NOMO-1 treated with dmso at 0.1 percent for 144 hours (cell line): ENCODE results near the gene WWOX.
A peak's percentile ranks its signal among the peaks of the same experiment; 100 is the strongest.
"Not testable (repeated sequence)": the region's sequence is repeated elsewhere in the genome, so short reads cannot be mapped to it uniquely, and the experiment has no call there.

Experiments used
- DNase-seq: peaks from one replicate; lab custom pipeline; 2025; ENCODE audit not compliant: unreplicated experiment; lab: John Stamatoyannopoulos, UW

The WWOX gene

GRCh38 chr16:78099271-78100111 lies at the start of gene WWOX:
WWOX (plus strand) TSS chr16:78099654.
- peak; percentile 99 for DNase-seq

DNA sequence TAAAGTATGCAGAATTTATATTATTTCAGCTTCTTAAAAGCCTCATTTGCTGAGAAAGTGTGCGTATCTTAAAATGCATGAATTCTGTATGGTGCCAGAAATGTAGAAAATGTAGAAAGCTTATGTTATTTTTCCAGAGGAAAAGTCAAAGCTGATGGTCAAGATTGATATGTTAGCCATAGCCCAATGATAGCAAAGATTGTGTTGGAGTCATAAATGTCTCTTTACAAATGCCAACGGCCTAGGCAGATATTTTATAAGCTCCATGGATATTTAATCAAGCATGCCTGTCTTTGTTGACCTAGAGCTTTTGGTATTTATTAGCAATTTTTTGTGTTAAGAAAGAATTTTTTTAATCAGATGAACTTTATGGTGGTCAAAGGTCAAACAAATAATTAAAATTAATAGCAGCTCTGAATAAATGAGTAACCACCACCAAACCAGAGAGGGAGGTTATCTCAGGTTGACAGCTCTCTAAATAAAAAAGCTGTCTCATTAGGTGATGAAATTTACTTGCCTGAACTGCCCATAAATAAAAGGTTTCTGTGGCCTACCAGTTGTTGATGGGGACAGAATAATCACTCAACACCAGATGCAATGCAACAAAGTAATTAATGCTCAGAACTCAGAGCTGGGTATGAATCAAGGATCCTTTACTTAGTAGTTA lies 48.6 kb upstream of the WWOX start:
- no peak for DNase-seq

- DNase-seq = no peak
Observed at GRCh38 chr16:78057803-78058564, 41.5 kb upstream of the WWOX start.

DNA sequence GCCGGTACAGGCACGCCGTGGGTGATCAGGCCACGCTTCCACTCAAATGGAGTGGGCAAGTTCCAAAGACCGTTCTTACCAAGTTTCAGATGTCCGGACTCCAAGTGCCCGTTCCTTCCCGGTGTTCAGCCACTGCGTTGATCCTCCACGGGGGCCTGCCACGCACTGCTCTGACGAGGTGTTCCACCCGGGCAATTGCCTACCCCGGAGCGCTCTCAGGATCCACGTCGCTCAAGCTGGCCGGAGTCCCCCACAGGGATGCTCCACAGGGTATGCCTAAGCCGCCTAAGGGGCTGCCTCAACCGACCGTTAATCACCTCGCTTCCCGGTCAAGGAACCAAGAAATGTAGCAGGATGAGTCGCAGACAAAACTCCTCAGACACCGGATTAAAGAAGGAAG lies 39.6 kb upstream of the WWOX start:
- DNase-seq = not testable (repeated sequence)

DNA sequence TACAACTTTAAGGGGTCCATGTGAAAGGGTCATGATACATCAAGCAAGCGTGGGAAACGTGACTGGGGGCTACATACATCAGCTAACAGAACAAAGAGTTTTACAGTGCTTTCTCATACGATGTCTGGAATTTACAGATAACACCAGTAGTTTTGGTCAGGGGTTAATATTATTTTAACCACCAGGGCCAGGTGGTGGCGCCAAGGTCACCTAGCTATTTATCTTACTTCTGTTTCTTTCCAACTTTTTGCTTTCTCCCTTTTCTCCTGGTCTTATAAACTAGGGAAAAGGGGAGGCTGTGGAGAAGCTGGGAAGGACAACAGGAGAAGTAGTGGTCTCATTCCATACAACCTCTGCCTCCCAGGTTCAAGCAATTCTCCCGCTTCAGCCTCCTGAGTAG lies 39.2 kb upstream of the WWOX start:
- no peak for DNase-seq

DNA sequence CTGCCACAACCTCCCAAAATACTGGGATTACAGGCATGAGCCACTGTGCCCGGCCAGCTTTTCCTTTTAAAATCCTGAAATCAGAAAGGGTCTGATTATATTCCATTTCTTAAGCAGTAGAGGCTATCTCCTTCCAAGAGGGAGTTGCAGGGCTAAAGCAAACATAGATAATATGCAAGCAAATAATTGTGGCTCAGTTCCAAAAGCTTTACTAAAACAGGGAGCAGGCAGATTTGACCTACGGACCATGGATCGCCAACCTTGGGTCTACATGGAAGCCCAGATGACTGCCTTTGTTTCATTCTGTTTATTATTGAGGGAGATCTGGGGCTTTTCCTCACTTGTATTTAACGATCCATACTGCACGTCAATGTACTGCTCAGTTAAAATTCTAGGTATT lies 38.6 kb upstream of the WWOX start:
- no peak for DNase-seq

- no peak for DNase-seq
Observed at GRCh38 chr16:78065319-78065718, 34.1 kb upstream of the WWOX start.

DNA sequence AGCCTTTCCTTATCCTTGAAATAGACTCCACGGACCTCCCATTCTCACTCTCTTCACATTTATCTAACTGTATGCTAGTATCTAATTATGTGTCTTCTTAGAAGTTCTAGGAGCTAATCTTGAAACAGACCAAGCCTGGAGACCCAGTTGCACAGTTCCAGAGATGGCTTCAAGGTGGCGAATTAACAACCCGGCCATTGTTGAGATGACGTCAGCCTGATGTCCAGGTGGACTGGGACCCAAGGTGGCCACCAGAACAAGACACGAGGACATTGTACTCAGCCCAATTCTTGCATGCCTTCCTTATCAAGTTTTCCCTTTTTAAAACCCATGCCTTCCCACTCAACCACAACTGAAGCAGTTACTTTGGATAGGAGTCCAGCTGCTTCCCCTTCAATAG lies 29.5 kb upstream of the WWOX start:
- no peak for DNase-seq

DNA sequence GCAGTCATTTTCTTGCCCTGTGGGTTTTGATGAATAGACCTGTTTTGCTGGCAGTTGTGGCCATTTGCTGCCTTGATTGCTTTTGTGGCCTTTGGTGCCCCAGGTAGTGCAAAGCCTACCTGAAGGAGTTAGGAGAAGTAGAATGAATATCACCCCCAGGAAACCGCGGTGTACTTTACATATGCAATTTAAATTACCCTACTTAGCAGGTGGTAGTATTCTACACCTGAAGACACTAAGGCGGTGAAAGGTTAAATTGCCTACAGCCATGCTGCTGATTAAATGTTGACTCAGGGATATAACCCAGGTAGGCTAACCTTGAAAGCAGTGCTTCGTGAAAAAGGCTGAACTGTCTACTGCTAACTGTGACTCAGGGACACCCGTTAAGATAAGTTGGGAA lies 27.2 kb upstream of the WWOX start:
- DNase-seq = no peak

DNA sequence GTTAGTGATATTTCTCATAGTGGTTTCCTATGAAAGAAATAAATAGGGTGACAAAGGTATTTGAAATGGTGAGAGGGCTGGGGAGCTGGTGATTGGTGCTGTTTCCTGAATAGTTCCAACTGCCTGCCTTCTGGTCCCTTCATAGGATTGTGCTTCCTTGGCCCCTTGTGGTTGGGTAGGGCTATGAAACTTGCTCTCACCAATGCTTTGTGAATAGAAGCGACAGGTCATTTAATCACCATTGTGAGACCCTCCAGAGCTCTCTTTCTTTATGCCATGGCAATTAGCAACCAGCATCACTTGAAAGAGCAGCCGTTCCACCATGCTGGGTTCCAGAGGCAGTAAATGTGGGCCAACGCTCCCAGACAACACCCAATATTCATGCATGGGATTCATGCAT lies 23.7 kb upstream of the WWOX start:
- no peak for DNase-seq

DNA sequence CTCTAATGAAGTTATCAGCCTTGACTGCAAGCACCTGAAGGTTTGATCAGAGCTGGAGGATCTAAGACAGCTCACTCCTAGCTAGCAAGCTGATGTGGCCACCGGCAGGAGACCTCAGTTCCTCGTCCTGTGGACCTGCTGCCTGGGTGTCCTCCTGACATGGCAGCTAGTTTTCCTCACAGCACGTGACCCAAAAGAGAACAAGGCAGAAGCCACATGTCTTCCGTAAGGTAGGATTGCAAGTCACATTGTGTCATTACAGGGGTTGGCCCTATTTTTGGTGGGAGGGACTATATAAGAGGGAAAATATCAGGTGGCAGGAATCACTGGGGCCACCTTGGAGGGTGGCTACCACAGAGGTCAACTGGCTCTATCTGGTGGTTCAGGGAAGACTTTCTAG lies 18.1 kb upstream of the WWOX start:
- DNase-seq = no peak

GRCh38 chr16:78091419-78091818 lies 8.0 kb upstream of the WWOX start:
- no peak for DNase-seq

DNA sequence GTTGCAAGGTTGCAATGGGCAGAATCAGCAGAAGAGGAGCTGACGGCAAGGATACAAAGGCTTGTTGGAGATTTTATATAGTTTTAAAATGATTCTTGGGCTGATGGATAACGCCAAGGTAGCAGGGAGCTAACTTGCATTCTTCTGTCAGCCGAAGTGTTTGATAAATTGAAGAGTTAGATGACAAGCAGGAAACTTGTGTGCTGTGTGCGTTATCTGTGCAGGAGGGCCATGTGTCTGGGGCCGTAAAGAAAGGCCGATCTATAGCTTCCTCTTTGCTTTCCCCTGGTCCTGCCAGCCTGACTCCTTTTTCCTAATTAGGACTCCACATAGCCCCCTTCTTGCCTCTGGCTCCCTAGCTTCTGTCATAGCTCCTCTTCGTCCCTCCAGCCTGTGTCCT lies 6.7 kb upstream of the WWOX start:
- DNase-seq = no peak

GRCh38 chr16:78094166-78094565 lies 5.3 kb upstream of the WWOX start:
- no peak for DNase-seq

DNA sequence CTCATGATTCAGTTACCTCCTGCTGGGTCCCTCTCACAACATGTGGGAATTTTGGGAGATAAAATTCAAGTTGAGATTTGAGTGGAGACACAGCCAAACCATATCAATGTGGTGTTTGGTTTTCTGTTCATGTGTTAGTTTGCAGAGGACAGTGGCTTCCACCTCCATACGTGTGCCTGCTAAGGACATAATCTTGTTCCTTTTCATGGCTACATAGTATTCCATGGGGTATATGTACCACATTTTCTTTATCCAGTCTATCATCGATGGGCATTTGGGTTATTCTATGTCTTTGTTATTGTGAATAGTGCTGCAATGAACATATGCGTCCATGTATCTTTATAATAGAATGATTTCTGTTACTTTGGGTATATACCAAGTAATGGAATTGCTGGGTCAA lies 4.5 kb upstream of the WWOX start:
- no peak for DNase-seq

- DNase-seq = no peak
Observed at GRCh38 chr16:78096386-78096785, 3.1 kb upstream of the WWOX start.

DNA sequence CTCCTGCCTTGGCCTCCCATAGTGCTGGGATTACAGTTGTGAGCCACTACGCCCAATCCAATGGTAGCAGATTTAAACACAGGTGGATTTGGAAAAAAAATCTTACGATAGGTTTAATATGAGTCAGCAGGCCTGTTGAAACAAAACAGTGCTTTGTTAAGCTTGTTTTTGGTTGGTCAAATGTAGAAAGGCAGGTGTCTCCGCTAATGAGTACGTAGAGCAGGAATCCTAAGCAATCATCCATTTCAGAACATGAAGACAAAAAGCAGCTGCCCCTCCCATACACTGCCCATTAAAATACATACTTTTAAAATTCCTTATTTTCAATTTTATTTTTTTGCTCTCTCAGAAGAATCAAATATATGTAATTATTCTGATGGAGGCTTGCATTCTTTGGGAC lies 1.9 kb upstream of the WWOX start:
- DNase-seq = no peak

DNA sequence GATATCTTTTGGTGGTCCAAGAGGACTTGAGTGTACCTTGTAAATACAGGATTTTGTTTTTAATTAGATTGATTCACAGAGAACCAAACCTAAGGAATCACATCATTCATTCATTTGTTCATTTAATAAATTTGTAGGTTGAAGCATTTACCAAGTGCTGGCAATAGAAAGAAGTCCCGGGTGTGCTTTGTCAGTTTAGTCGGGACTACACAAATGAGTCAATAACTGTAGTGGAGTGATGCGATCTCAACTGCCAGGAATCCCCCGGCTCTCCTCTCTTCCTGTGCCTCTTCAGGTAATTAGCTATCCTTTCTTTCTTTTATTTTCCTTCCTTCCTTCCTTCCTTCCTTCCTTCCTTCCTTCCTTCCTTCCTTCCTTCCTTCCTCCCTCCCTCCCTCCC lies 1.4 kb upstream of the WWOX start:
- no peak for DNase-seq

DNA sequence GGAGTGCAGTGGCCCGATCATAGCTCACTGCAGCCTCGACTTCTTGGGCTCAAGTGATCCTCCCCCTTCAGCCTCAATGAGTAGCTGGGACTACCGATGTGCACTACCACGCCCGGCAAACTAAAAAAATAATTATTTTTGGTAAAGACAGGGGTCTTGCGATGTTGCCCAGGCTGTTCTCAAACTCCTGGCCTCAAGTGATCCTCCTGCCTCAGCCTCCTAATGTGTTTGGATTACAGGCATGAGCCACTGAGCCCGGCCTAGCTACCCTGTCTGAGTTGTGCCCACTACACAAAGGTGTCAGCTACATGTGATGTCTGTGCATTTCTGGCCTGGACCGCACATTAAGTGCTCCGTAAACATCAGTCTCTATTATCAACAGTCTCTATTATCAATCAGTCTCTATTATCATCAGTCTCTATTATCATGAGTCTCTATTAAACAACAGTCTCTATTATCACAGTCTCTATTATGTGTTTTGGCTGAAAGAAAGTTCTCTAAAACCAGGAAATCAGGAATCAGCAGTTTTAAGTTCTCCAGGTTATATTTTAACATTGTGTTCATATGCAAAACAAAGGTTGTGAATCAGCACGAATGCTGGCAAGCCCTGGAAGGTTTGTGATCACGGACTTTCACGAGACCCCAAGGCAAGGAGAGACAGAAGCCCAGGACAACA lies 721 bp upstream of the WWOX start:
- no peak for DNase-seq

DNA sequence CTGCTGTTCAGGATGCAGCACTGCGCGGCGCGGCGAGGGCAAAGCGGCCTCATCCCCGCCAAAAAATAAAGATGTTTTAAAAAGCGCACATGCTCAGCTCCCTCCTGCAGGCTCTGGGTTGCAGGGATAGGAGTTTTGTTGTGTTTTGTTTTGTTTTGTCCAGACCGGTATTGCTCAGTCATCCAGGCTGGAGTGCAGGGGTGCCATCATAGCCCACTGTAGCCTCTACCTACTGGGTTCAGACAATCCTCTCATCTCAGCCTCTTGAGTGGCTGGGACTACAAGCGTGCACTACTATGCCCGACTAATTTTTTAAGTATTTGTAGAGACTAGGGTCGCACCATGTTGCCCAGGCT lies 636 bp downstream of the WWOX start:
- peak; percentile 7 for DNase-seq

DNA sequence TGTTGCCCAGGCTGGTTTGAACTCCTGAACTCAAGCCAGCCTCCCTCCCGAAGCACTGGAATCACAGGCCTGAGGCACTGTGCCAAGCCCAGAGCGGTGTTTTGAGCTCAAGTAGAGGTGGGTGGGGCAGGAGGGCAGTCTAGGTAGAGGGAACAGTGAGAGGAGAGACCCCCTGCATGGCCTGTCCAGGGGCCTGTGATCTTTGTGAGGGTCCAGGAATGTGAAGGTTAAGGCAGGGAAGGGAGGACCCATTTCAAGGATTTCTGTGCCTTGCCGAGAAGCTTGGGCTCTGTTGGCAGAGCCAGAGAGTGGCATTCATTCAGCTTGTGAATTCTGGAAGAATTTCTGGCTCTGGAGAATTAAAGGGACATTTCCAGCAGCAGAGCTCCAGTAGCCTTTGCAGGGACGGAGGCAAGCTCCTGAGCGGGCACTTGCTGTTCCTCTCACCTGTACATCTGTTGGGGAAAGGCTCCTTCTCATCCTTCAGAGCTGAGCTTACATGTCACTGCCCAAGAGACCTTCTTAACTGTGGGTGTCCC lies 2.7 kb downstream of the WWOX start:
- DNase-seq = no peak
